ENCODE measurements around the gene MUC5B. TPM values are rescaled to one million over a fixed set of nuclear protein-coding genes. Genes with fewer than 3 reads are reported as not detected.
A peak's percentile ranks its signal among the peaks of the same experiment; 100 is the strongest.

MUC5B gene
- total RNA-seq, 2 experiments from 2014 or later: not detected

- no peak overlapping the region for H3K27ac Mint-ChIP-seq
- Histone ChIP-seq H3K27ac (ENCODE audit: low read depth in 1 of 2, low read length in 2 of 2) (no peak overlapping the region), H3K9me3 (ENCODE audit: control insufficient read depth in 1 of 2, insufficient read depth in 1 of 2, low read length in 2 of 2) (peaks cover 0 to 3% of the 10 kb centered on the region in 2 experiments), H3K36me3 (ENCODE audit: insufficient read depth, low read length) (no peaks in the 10 kb centered on the region), H3K4me1 (ENCODE audit: insufficient read depth, low read length) (no peaks in the 10 kb centered on the region), H3K27me3 (ENCODE audit: control insufficient read depth in 1 of 2, insufficient read depth in 2 of 2, low read length in 2 of 2) (no peaks in the 10 kb centered on the region), H3K4me3 (ENCODE audit: low read length) (no peak overlapping the region)
- H3K4me3 Mint-ChIP-seq: no peak overlapping the region
- no peaks in the 10 kb centered on the region for H3K27me3 Mint-ChIP-seq
- no peaks in the 10 kb centered on the region for H3K4me1 Mint-ChIP-seq (ENCODE audit: low read depth)
- peak in 1 of 14 experiments; percentile 4 for DNase-seq
- TF ChIP-seq, protein P1, sequence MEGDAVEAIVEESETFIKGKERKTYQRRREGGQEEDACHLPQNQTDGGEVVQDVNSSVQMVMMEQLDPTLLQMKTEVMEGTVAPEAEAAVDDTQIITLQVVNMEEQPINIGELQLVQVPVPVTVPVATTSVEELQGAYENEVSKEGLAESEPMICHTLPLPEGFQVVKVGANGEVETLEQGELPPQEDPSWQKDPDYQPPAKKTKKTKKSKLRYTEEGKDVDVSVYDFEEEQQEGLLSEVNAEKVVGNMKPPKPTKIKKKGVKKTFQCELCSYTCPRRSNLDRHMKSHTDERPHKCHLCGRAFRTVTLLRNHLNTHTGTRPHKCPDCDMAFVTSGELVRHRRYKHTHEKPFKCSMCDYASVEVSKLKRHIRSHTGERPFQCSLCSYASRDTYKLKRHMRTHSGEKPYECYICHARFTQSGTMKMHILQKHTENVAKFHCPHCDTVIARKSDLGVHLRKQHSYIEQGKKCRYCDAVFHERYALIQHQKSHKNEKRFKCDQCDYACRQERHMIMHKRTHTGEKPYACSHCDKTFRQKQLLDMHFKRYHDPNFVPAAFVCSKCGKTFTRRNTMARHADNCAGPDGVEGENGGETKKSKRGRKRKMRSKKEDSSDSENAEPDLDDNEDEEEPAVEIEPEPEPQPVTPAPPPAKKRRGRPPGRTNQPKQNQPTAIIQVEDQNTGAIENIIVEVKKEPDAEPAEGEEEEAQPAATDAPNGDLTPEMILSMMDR (IDR thresholded peaks at IDR 0.05): no peak
- CTCF ChIA-PET: no interaction called here
- no peaks in the 10 kb centered on the region for H3K9me3 Mint-ChIP-seq
- POLR2A ChIA-PET: no interaction called here
- H3K36me3 Mint-ChIP-seq (ENCODE audit: low read depth): no peaks in the 10 kb centered on the region
- ATAC-seq (ENCODE audit: poor library complexity): no peak
- intact Hi-C loops (cut with DNase I, micrococcal nuclease): no loop called here
These were observed 28.5 kb upstream of the MUC5B start for GRCh38 chr11:1194231-1194976.

GRCh38 chr11:1194977-1195681 is 27.7 kb upstream of the MUC5B start:
- peaks cover 0 to 3% of the 10 kb centered on the region in 2 experiments for H3K9me3 ChIP-seq (ENCODE audit: control insufficient read depth in 1 of 2, insufficient read depth in 1 of 2, low read length in 2 of 2)
- H3K4me1 Mint-ChIP-seq (ENCODE audit: low read depth): no peaks in the 10 kb centered on the region
- H3K36me3 Mint-ChIP-seq (ENCODE audit: low read depth): no peaks in the 10 kb centered on the region
- H3K27ac ChIP-seq (ENCODE audit: low read depth in 1 of 2, low read length in 2 of 2): no peak overlapping the region
- DNase-seq: peak in 1 of 14 experiments; percentile 4
- TF ChIP-seq, protein P1 (IDR thresholded peaks at IDR 0.05): no peak
- H3K9me3 Mint-ChIP-seq: no peaks in the 10 kb centered on the region
- H3K4me3 ChIP-seq (ENCODE audit: low read length): no peak overlapping the region
- intact Hi-C loops (cut with DNase I, micrococcal nuclease): no loop called here
- ChIA-PET POLR2A (no interaction called here), CTCF (no interaction called here)
- no peaks in the 10 kb centered on the region for H3K27me3 ChIP-seq (ENCODE audit: control insufficient read depth in 1 of 2, insufficient read depth in 2 of 2, low read length in 2 of 2)
- no peaks in the 10 kb centered on the region for H3K36me3 ChIP-seq (ENCODE audit: insufficient read depth, low read length)
- H3K27ac Mint-ChIP-seq: no peak overlapping the region
- H3K27me3 Mint-ChIP-seq: no peaks in the 10 kb centered on the region
- no peak overlapping the region for H3K4me3 Mint-ChIP-seq
- no peaks in the 10 kb centered on the region for H3K4me1 ChIP-seq (ENCODE audit: insufficient read depth, low read length)
- no peak for ATAC-seq (ENCODE audit: poor library complexity)

- no peak overlapping the region for H3K4me3 Mint-ChIP-seq
- ATAC-seq (ENCODE audit: poor library complexity) (no peak), DNase-seq (peak in 2 of 14 experiments; percentile 4 to 15)
- Histone ChIP-seq H3K27ac (ENCODE audit: low read depth in 1 of 2, low read length in 2 of 2) (no peak overlapping the region), H3K27me3 (ENCODE audit: control insufficient read depth in 1 of 2, insufficient read depth in 2 of 2, low read length in 2 of 2) (no peaks in the 10 kb centered on the region), H3K4me3 (ENCODE audit: low read length) (no peak overlapping the region), H3K4me1 (ENCODE audit: insufficient read depth, low read length) (no peaks in the 10 kb centered on the region), H3K9me3 (ENCODE audit: control insufficient read depth in 1 of 2, insufficient read depth in 1 of 2, low read length in 2 of 2) (peaks cover 0 to 3% of the 10 kb centered on the region in 2 experiments), H3K36me3 (ENCODE audit: insufficient read depth, low read length) (no peaks in the 10 kb centered on the region)
- H3K36me3 Mint-ChIP-seq (ENCODE audit: low read depth): no peaks in the 10 kb centered on the region
- no peaks in the 10 kb centered on the region for H3K9me3 Mint-ChIP-seq
- intact Hi-C loops (cut with DNase I, micrococcal nuclease): no loop called here
- TF ChIP-seq, protein P1 (IDR thresholded peaks at IDR 0.05): no peak
- H3K27ac Mint-ChIP-seq: no peak overlapping the region
- H3K4me1 Mint-ChIP-seq (ENCODE audit: low read depth): no peaks in the 10 kb centered on the region
- POLR2A ChIA-PET: no interaction called here
- CTCF ChIA-PET: no interaction called here
- no peaks in the 10 kb centered on the region for H3K27me3 Mint-ChIP-seq
These were observed 27.0 kb upstream of the MUC5B start for GRCh38 chr11:1195682-1196515.

All from CD4-positive, alpha-beta T cell (primary cell).